GM23338 (cell line): ENCODE data around the gene RAX2.

Experiments
- CREB1 ChIP-seq: fragments of 250-450 bp; sonication (Bioruptor Pico); IDR thresholded peaks from 2 replicates; pipeline ENCODE4 v1.5.0; 2020; ENCODE audit warnings: low read depth, mild to moderate bottlenecking, moderate library complexity
- EZH2 ChIP-seq: fragments of 200-600 bp; sonication (generic); IDR thresholded peaks from one replicate; pipeline ENCODE4 v1.8.0; 2017; ENCODE audit warnings: antibody characterized with exemption, mild to moderate bottlenecking, low read depth; ENCODE audit not compliant: unreplicated experiment
- EZH2phosphoT487 ChIP-seq: fragments of 200-600 bp; sonication (generic); IDR thresholded peaks from one replicate; pipeline ENCODE4 v1.8.1; 2018; ENCODE audit warnings: antibody characterized with exemption; ENCODE audit not compliant: unreplicated experiment
- JUNB ChIP-seq: IDR thresholded peaks from one replicate; pipeline ENCODE4 v1.6.1; 2016; ENCODE audit warnings: antibody characterized with exemption; ENCODE audit not compliant: unreplicated experiment
- NANOG ChIP-seq: IDR thresholded peaks from 2 replicates; pipeline ENCODE4 v1.6.1; 2016; ENCODE audit warnings: antibody characterized with exemption, borderline replicate concordance
- POLR2AphosphoS5 ChIP-seq: IDR thresholded peaks from 2 replicates; pipeline ENCODE4 v1.6.1; 2016; ENCODE audit warnings: antibody characterized with exemption, low read depth
- REST ChIP-seq: IDR thresholded peaks from one replicate; pipeline ENCODE4 v1.6.1; 2018; ENCODE audit warnings: antibody characterized with exemption; ENCODE audit not compliant: unreplicated experiment
- STAT1 ChIP-seq: IDR thresholded peaks from one replicate; pipeline ENCODE4 v1.6.1; 2016; ENCODE audit warnings: antibody characterized with exemption; ENCODE audit not compliant: unreplicated experiment
- ZNF114 ChIP-seq: fragments of 250-450 bp; sonication (Bioruptor Pico); IDR thresholded peaks from 2 replicates; pipeline ENCODE4 v1.5.0; 2020; ENCODE audit warnings: mild to moderate bottlenecking, moderate library complexity
- ZNF331 ChIP-seq: fragments of 250-450 bp; sonication (Bioruptor Pico); IDR thresholded peaks from 2 replicates; pipeline ENCODE4 v1.5.0; 2020; ENCODE audit warnings: low read depth, mild to moderate bottlenecking, moderate library complexity
- ZNF462 ChIP-seq: fragments of 250-450 bp; sonication (Bioruptor Pico); IDR thresholded peaks from 2 replicates; pipeline ENCODE4 v1.5.0; 2020; ENCODE audit warnings: mild to moderate bottlenecking, moderate library complexity
- TF ChIP-seq, protein P1 (sequence below), 2 experiments: fragments of 200-600 bp in 1 of 2; sonication (generic) in 1 of 2; conservative IDR thresholded peaks; 2 replicates each; pipeline versions ENCODE4 v1.5.1 to v1.6.1; 2016 to 2017; ENCODE audit warnings: antibody characterized with exemption in 2 of 2, low read depth in 2 of 2, mild to moderate bottlenecking in 2 of 2, moderate library complexity in 1 of 2
- TF ChIP-seq, protein P2 (sequence below): IDR thresholded peaks from 2 replicates; pipeline ENCODE4 v1.6.1; 2016; ENCODE audit warnings: antibody characterized with exemption

DNA sequence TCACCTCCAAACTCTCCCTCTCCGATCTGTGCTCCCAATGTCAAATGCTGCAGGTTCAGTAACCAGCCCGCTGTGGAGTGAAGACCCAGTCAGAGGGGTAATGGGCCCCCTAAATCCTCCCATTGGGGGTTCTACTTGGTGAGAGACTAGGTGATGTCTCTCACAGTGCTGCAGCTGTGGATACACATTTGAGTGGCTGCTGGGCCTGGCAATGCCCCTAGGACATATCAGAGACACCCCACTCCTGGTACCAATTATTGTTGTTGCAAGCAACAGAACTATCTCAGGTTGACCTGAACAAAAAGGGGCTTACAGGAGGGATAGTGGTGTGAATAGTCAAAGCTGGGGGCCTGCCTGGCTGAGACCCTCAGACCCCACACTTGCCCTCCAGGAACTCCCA is 9.6 kb upstream of the RAX2 start:
- TF ChIP-seq, protein P1, sequence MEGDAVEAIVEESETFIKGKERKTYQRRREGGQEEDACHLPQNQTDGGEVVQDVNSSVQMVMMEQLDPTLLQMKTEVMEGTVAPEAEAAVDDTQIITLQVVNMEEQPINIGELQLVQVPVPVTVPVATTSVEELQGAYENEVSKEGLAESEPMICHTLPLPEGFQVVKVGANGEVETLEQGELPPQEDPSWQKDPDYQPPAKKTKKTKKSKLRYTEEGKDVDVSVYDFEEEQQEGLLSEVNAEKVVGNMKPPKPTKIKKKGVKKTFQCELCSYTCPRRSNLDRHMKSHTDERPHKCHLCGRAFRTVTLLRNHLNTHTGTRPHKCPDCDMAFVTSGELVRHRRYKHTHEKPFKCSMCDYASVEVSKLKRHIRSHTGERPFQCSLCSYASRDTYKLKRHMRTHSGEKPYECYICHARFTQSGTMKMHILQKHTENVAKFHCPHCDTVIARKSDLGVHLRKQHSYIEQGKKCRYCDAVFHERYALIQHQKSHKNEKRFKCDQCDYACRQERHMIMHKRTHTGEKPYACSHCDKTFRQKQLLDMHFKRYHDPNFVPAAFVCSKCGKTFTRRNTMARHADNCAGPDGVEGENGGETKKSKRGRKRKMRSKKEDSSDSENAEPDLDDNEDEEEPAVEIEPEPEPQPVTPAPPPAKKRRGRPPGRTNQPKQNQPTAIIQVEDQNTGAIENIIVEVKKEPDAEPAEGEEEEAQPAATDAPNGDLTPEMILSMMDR (conservative IDR thresholded peaks at IDR 0.05; ENCODE audit: low read depth in 2 of 2), result no peak
- TF ChIP-seq REST (no peak), EZH2phosphoT487 (no peak), POLR2AphosphoS5 (no peak), EZH2 (no peak), CREB1 (CRISPR knock-in tag) (no peak), JUNB (no peak), ZNF462 (CRISPR knock-in tag) (no peak), ZNF114 (no peak), STAT1 (no peak), ZNF331 (CRISPR knock-in tag) (no peak), NANOG (no peak)
- TF ChIP-seq, protein P2, sequence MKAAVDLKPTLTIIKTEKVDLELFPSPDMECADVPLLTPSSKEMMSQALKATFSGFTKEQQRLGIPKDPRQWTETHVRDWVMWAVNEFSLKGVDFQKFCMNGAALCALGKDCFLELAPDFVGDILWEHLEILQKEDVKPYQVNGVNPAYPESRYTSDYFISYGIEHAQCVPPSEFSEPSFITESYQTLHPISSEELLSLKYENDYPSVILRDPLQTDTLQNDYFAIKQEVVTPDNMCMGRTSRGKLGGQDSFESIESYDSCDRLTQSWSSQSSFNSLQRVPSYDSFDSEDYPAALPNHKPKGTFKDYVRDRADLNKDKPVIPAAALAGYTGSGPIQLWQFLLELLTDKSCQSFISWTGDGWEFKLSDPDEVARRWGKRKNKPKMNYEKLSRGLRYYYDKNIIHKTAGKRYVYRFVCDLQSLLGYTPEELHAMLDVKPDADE, result no peak
